HG02610 (cell line): ENCODE data around the gene HIGD2A.

Experiments
- ATAC-seq: cut with Tn5 transposase; IDR thresholded peaks from one replicate; pipeline ENCODE4 v1.9.1; 2021; ENCODE audit warnings: mild to moderate bottlenecking, moderate library complexity; ENCODE audit not compliant: unreplicated experiment

The HIGD2A gene, protein sequence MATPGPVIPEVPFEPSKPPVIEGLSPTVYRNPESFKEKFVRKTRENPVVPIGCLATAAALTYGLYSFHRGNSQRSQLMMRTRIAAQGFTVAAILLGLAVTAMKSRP

GRCh38 chr5:176388444-176389134, at the start of gene HIGD2A, which contains the start of gene NOP16:
Gene HIGD2A, plus strand, starts transcription at chr5:176388751. Its CDS starts 69 bp downstream, at chr5:176388820.
Gene NOP16, minus strand, starts transcription at chr5:176388598. Its CDS starts 59 bp downstream, at chr5:176388539.
- ATAC-seq, result peak; percentile 84

- ATAC-seq, result no peak
Observed at GRCh38 chr5:176339304-176339703, 49.2 kb upstream of the HIGD2A start.

- no peak for ATAC-seq
Observed at GRCh38 chr5:176341325-176342157, 47.0 kb upstream of the HIGD2A start.

DNA sequence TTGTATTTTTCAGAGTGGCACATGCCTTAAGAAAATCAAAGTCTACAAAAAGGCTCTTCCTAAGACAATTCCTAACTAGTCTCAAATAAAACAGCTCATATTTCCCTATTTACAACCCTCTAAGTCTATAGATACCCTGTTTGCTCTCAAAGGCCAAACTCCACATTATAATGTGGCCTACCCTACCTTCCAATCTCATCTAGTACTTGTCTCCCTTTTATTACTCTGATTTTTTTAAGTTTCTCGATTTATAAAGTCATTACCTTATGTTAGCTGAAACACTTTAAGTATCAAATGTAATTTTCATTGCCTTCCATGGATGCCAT, 46.4 kb upstream of the HIGD2A start:
- no peak for ATAC-seq

DNA sequence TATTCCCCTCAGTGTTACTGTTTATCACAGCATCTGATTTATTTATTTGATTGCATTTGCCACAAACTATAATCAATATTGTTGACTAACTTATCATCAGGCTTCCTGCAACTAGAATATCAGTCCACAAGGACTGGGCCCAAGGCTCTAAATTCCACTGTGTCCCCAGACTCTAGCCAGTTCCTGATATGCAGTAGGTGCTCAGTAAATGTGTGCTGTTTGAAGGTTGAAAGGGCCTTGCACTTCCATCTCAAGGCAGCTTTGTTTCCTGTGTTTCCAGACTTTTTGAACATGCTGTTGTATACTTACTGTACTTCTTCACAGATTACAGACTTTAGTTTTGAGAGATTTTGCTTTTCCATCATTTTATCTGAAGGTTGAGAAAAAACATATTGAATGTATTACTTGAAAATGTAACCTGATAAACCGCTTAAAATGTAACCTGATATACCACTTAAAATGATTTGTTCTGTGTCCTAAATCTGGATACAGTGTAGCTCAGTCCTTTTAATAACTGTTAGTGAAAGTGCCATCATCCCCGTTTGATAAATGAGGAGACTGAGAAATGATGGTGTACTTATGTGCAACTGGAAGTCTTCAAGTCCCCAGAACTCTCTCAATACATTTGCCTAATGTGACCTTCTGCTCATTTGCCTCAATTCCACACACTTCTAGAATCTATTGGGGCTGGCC, 45.6 kb upstream of the HIGD2A start:
- ATAC-seq, result no peak

DNA sequence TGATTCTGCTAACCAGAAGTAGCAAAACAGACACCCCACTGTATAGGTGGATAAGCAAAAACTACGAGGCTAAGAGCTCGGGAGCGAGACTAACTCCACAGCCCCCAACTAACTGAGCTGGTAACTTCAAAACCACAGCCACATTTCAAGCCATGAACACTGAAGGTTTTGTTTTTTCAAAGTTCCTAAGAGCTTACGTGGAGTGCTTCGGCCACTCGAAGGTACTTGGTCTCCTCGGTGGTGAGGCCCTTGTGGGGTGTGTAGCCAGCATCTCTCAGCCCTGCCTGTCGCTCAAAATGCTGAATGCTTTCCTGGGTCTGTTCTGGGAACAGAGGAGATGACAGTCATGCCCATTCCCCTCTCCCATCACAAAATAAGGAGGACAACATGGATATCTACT, 38.1 kb upstream of the HIGD2A start:
- ATAC-seq, result no peak

DNA sequence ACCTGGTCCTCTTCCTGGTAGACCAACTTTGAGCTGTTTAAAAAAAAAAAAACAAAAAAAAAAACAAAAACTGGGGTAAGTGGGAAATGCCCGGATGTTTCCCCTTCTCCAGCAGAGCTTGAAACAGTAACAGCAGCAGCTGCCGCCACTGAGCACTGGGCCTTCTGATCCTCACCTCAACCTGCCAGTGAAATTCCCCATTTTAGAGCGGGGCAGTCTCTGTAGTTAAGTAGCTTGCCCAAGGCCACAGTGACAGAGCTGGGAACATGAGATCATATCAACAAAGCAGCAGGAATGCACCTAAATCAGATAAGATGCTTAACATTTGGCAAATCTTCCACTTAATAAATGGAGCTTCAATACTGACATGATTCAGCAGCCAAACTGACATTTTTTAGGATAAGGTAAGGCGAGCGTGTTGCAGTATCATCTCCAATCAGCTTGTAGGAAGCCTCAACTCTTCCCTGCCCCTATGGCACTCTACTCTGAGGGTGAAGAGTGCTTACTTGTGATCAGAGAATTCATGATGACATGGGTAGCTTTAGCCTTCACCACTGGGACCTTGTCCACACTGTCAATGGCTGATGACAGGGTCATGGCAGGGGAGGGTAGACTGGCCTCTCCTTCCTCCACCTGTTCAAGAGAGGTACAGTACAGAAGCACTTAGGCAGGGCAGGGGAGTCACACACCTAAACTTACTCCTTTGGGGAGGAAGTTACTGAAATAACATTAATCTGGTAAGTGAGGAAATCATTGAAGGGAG, 36.3 kb upstream of the HIGD2A start:
- peak; percentile 90 for ATAC-seq

DNA sequence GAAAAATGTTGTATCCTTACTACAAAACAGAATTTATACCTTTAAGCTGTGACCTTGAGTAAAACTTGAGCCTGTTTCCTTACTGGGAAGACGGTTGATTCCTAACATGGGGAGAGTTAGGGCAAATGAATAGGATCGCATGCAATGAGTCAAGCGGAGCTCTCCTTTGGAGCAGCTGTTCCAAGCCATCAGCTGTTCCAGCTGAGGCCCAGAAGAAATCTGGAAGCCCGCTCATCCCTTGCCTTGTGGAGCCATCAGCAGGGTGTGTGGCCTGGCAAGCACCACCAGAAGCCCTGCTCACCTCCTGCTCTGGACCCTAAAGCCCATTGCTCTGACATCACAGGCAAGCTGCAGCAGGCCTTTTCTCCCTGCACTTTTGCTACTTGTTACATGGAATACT, 35.0 kb upstream of the HIGD2A start:
- no peak for ATAC-seq

DNA sequence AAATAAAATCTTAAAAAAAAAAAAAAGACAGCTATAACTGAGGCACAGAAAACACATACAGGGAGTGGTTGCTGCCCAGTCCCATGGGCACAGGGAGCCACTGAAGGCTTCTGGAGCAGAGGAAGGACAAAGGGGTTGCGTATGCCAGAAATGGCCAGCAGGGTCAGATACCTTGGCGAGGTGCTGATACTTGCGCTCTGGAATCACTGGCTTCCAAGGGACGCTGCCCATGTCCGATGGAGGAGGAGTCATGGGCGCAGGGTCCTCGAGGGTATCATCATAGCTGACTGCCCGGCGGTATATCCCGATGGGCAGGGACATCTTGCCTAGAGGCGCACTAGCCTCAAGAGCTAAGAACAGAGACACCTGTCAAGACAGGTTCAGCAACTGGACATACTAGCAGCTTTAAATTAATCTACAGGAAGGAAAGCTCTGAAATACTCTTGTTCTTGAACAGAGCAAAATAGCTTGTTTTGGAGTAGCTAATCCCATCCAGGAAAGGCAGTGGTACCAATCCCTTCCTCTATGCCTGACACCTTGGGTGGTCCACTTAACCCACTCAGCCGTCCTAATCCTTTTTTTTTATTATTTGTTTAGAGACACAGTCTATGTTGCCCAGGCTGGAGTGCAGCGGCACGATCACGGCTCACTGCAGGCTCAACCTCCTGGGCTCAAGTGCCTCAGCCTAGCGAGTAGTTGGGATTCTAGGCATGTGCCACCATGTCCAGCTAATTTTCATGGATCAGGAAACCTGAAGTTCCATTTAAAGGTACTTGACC, 33.0 kb upstream of the HIGD2A start:
- ATAC-seq, result no peak

DNA sequence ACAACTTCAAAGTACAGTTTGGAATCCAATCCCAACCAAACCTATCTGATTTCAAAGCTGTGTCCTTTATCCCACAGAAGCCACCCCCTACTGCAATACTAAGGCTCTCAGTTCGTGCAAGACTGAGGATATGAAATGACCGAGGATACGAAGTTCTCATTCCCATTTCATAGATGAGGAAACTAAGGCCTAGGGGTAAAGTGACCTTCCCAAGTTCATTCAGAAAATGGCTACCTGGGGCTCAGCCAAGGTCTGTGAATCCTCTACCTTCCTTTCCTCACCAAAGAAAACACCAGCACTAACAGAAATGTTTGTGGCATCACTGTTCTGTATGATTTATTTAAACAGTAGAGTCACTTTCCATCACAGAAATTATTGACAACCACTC, 32.4 kb upstream of the HIGD2A start:
- ATAC-seq, result no peak

- no peak for ATAC-seq
Observed at GRCh38 chr5:176359658-176360057, 28.9 kb upstream of the HIGD2A start.

GRCh38 chr5:176360894-176361436, 27.6 kb upstream of the HIGD2A start:
- ATAC-seq, result no peak

- peak; percentile 83 for ATAC-seq
Observed at GRCh38 chr5:176361437-176362232, 26.9 kb upstream of the HIGD2A start, which contains the start of gene KIAA1191. Gene KIAA1191, minus strand, starts transcription at chr5:176361764. Its CDS starts 2,256 bp downstream, at chr5:176359508.

GRCh38 chr5:176362233-176362490, 26.4 kb upstream of the HIGD2A start:
- ATAC-seq, result peak; percentile 7

DNA sequence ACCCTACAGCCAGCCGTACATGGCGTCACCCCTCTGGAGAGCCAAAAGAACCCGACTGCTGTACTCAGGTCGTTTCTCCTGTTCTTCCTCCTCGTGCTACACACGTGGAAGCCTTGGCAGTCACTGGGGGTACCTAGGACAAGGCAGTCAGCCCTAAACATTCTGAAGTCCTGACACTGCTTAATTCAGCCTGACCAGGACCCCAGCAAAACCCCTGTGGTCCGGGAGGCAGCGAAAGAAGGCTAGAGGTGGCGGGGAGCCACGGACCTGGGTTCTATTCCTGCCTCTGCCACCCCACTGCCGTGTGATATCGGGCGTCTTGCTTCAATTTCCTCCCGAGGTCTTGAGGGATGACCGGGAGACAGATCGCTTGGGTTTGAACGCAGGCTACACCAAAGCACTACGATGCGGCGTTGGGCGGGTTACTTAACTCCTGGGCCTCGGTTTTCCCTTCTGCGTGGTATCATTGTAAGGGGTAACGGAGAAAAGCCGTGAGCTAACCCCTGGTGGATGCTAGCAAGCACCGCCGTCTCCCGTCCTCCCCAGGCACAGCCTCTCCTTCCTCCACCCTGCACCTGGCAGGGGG, 23.7 kb upstream of the HIGD2A start:
- no peak for ATAC-seq

DNA sequence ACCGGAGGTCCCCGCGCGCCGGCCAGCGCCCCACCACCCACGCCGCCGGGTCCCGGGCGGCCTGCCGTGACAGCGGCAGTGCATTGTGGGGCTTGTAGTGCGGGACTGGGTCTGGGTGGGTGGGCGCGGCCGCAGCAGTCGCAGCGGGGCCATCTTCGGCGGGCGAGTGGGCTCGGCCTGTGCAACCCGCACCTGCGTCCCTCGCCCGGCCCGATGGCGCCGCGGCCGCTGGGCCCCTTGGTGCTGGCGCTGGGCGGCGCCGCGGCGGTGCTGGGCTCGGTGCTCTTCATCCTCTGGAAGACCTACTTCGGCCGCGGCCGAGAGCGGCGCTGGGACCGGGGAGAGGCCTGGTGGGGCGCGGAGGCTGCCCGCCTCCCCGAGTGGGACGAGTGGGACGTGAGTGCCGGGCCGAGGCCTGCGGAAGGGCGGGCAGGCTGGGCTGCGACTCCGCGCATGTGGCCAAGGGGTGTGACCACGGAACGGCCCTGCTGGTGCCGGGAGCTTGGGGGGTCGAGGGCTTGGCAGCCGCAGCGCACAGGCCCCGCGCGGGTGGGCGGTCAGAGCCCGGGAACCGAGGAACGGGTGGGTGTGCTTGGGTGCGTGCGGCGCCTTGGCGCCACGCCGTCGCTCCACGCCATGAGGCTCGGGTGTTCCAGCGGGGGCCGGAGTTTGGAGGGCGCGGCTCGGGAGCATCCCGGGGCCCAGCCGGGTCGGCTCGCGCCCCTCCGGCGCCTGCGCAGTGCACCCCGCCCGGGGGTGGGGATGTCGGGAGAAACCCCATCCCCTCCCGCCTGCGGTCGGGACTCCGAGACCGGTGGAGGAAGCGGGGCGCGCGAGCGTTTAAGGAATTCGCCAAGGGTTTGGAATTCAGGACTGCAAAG, 23.0 kb upstream of the HIGD2A start, which contains the start of gene ARL10:
Gene ARL10 (plus strand): TSS at position 137 of the 881 bp plus-strand sequence. CDS start 77 bp downstream, at position 214.
- peak; percentile 40 for ATAC-seq

DNA sequence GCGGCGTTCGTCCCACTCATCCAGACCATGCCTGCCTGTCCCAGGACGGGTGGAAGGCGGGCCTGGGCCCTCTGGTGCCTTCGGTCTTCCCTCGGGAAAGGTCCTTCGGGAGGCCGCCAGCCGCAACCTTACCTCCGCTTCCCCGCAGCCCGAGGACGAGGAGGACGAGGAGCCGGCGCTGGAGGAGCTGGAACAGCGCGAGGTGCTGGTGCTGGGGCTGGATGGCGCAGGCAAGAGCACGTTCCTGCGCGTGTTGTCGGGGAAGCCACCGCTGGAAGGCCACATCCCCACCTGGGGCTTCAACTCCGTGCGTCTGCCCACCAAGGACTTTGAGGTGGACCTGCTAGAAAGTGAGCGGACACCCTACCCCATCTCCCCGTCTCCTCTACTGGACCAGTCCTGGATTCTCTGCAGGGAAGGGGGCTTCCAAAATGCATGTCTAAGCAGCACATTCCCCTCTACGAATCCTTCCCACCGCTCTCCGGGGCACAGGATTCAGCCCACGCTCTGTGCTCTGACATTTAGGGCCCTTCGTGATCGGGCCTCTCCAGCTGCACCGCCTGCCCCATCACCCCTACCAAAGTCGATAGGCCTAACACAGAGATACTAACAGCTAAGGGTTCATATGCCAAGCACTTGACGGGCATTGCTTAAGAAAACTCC, 22.2 kb upstream of the HIGD2A start:
- ATAC-seq, result no peak
